Left hindlimb (tissue), 1 donor: ENCODE data around the gene UBE2J2.

ENCODE experiments used
- DNase-seq: peaks from one replicate; pipeline ENCODE4 v3.0.0-alpha.2; 2018

The UBE2J2 gene

GRCh38 chr1:1295154-1295923 lies 21.7 kb upstream of the UBE2J2 start:
- no peak for DNase-seq

GRCh38 chr1:1294250-1294890 lies 20.7 kb upstream of the UBE2J2 start:
- no peak for DNase-seq

GRCh38 chr1:1293263-1294249 lies 19.9 kb upstream of the UBE2J2 start:
- DNase-seq = peak; percentile 56

GRCh38 chr1:1292851-1293250 lies 19.2 kb upstream of the UBE2J2 start:
- DNase-seq = no peak

GRCh38 chr1:1292442-1292779 lies 18.8 kb upstream of the UBE2J2 start:
- DNase-seq = peak; percentile 31

GRCh38 chr1:1291548-1292441 lies 18.1 kb upstream of the UBE2J2 start:
- DNase-seq = peak; percentile 71

GRCh38 chr1:1291023-1291528 lies 17.4 kb upstream of the UBE2J2 start:
- no peak for DNase-seq

- no peak for DNase-seq
These were observed 16.6 kb upstream of the UBE2J2 start for GRCh38 chr1:1290238-1290731.

- DNase-seq = peak; percentile 39
These were observed 13.8 kb upstream of the UBE2J2 start for GRCh38 chr1:1287288-1288110.

GRCh38 chr1:1286313-1287261 lies 12.9 kb upstream of the UBE2J2 start:
- no peak for DNase-seq

- no peak for DNase-seq
These were observed 12.1 kb upstream of the UBE2J2 start for GRCh38 chr1:1285611-1286311.

GRCh38 chr1:1285102-1285571 lies 11.5 kb upstream of the UBE2J2 start:
- no peak for DNase-seq

- DNase-seq = no peak
These were observed 10.8 kb upstream of the UBE2J2 start for GRCh38 chr1:1284221-1285101.

- DNase-seq = no peak
These were observed 10.2 kb upstream of the UBE2J2 start for GRCh38 chr1:1283821-1284220.

GRCh38 chr1:1282998-1283397 lies 9.3 kb upstream of the UBE2J2 start:
- DNase-seq = no peak

GRCh38 chr1:1281533-1282321 lies 8.1 kb upstream of the UBE2J2 start:
- DNase-seq = no peak
